Stimulated activated effector memory CD8-positive, alpha-beta T cell treated with anti-CD3 and anti-CD28 coated beads, Interleukin-12 subunit alpha, Interleukin-12 subunit beta, amount 100 ng/mL, for 72 hours (primary cell): ENCODE measurements around the gene ANXA2.

Experiments used
- ATAC-seq: fragments of 150-1000 bp; cut with Tn5 transposase; 2 replicates; pipeline ENCODE4 v1.10.0; 2021
- DNase-seq, 2 donors: peaks; one replicate each; pipeline ENCODE4 v3.0.0; 2021 to 2022; ENCODE audit warnings: low spot score in 2 of 2
- H3K27ac Mint-ChIP-seq: one replicate; pipeline ENCODE4 v1.8.0; 2022; ENCODE audit warnings: mild to moderate bottlenecking, mixed read lengths
- H3K36me3 Mint-ChIP-seq: one replicate; pipeline ENCODE4 v1.8.0; 2022; ENCODE audit warnings: mild to moderate bottlenecking, mixed read lengths
- H3K4me1 Mint-ChIP-seq: one replicate; pipeline ENCODE4 v1.8.0; 2022; ENCODE audit warnings: mixed read lengths
- H3K4me3 Mint-ChIP-seq: one replicate; pipeline ENCODE4 v1.8.0; 2022; ENCODE audit warnings: mild to moderate bottlenecking, mixed read lengths
- H3K9me3 Mint-ChIP-seq: one replicate; pipeline ENCODE4 v1.8.0; 2022; ENCODE audit warnings: mixed read lengths

ANXA2 gene

GRCh38 chr15:60397772-60398445, at the start of gene ANXA2:
TSS of gene ANXA2 (minus strand) at chr15:60397986. CDS start at chr15:60386075, 11,911 bp downstream.
- peaks cover 55% of the 10 kb centered on the region for H3K4me1 Mint-ChIP-seq
- H3K4me3 Mint-ChIP-seq = peak within 1 kb of the TSS; percentile 90
- peaks cover 58% of the 10 kb centered on the region for H3K36me3 Mint-ChIP-seq
- ATAC-seq (peak; percentile 88), DNase-seq (peak; percentile 69 to 89)
- H3K9me3 Mint-ChIP-seq = no peaks in the 10 kb centered on the region
- H3K27ac Mint-ChIP-seq = peak within 1 kb of the TSS; percentile 95

GRCh38 chr15:60444289-60444912, 46.6 kb upstream of the ANXA2 start:
- no peak for DNase-seq
- Mint-ChIP-seq H3K4me1 (no peaks in the 10 kb centered on the region), H3K27ac (no peak overlapping the region), H3K9me3 (no peaks in the 10 kb centered on the region), H3K4me3 (no peak overlapping the region), H3K36me3 (peaks cover 56% of the 10 kb centered on the region)
- no peak for ATAC-seq

DNA sequence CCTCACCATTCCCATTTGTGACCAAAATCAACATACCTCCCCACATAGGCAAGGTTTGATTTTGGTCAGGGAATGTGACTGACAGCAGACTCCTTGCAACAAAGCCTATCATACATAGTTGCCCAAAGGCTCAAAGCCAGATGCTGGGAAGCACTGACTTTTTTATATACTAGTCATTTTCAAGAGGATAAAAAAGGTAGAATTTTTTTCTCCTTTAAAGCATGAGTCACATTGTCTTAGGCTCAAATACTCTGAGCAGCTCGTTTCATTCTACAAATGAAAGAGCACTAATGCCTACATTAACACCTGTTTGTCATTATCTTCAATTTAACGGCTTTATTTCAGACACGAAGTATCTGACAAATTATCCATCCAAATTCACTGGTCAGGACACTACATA, 45.0 kb upstream of the ANXA2 start:
- no peaks in the 10 kb centered on the region for H3K4me1 Mint-ChIP-seq
- DNase-seq (no peak), ATAC-seq (no peak)
- H3K36me3 Mint-ChIP-seq = peaks cover 54% of the 10 kb centered on the region
- no peak overlapping the region for H3K4me3 Mint-ChIP-seq
- H3K9me3 Mint-ChIP-seq = no peaks in the 10 kb centered on the region
- no peak overlapping the region for H3K27ac Mint-ChIP-seq

DNA sequence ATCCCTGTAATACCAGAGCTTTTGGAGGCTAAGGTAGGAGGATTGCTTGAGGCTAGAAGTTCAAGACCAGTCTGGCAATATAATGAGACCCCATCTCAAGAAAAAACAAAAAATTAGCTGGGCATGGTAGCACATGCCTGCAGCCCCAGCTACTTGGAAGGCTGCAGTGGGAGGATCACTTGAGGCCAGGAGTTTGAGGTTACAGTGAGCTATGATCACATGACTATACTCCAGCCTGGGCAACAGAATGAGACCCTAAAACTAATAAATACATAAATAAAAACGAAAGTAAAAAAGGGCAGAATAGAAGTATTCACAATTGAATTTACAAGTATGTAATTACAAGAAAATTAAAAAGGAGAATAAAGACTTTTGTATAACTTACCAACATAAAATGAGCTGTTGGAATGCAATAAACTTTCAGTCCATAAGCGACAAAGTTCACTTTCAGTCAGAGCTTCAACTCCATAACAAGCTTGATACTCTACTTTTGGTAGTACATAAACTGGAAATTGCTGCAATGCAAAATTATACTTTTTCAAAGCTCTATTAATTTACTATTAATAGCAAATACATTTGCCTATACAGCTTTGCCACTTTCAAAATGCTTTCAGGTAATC, 44.4 kb upstream of the ANXA2 start:
- no peak overlapping the region for H3K27ac Mint-ChIP-seq
- no peak for ATAC-seq
- no peaks in the 10 kb centered on the region for H3K9me3 Mint-ChIP-seq

DNA sequence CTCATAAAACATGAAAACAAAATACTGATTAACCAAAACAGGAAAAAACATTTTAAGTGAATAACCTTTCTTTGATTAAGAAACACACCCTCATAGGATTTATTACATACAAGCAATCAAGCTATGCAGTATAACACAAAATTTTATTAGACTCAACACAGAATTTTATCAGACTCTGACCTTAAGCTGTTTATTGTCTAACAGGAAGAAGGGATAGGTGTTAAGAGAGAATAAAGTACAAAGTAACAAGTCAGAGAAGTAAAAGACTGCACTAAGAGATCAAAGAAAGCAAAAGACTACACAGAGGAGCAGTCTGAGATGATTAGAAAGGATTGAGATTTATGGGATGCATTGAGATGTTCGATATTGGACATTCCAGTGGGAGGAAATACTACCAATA, 43.5 kb upstream of the ANXA2 start:
- ATAC-seq (no peak), DNase-seq (no peak)
- H3K27ac Mint-ChIP-seq = peak overlapping the region; percentile 48
- H3K4me1 Mint-ChIP-seq = no peaks in the 10 kb centered on the region
- peaks cover 49% of the 10 kb centered on the region for H3K36me3 Mint-ChIP-seq
- no peak overlapping the region for H3K4me3 Mint-ChIP-seq
- no peaks in the 10 kb centered on the region for H3K9me3 Mint-ChIP-seq

More for the DNA sequence above, 44.4 kb upstream of the ANXA2 start:
- H3K4me1 Mint-ChIP-seq = no peaks in the 10 kb centered on the region
- no peak overlapping the region for H3K4me3 Mint-ChIP-seq
- H3K36me3 Mint-ChIP-seq = peaks cover 49% of the 10 kb centered on the region
- DNase-seq = no peak

- DNase-seq = no peak
- H3K9me3 Mint-ChIP-seq = no peaks in the 10 kb centered on the region
- H3K36me3 Mint-ChIP-seq = peaks cover 60% of the 10 kb centered on the region
- H3K4me1 Mint-ChIP-seq = no peaks in the 10 kb centered on the region
- no peak overlapping the region for H3K4me3 Mint-ChIP-seq
- H3K27ac Mint-ChIP-seq = no peak overlapping the region
- no peak for ATAC-seq
These were observed 40.9 kb upstream of the ANXA2 start for GRCh38 chr15:60438646-60439045.

DNA sequence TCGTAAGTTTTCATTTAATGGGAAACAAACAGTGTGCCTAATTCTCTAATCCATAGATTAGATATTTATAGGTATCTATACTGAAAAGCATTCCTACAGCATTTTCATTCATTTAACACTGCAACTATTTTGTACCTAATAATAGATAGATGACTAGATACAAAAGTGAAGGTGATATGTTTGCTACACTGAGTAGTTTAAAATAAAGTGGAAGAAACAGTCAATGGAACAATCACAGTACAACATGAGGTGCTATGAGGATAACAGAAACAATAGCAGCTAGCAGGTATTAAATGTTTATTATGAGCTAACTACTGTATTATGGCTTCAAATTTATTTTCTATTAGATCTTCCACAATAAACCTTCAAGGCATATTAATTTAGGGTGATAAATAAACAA, 31.1 kb upstream of the ANXA2 start:
- DNase-seq = no peak
- Mint-ChIP-seq H3K4me3 (no peak overlapping the region), H3K36me3 (peaks cover 65% of the 10 kb centered on the region), H3K27ac (no peak overlapping the region), H3K4me1 (no peaks in the 10 kb centered on the region), H3K9me3 (no peaks in the 10 kb centered on the region)
- no peak for ATAC-seq

GRCh38 chr15:60426870-60427508, 29.2 kb upstream of the ANXA2 start:
- Mint-ChIP-seq H3K36me3 (peaks cover 68% of the 10 kb centered on the region), H3K4me3 (no peak overlapping the region), H3K27ac (no peak overlapping the region), H3K9me3 (no peaks in the 10 kb centered on the region), H3K4me1 (no peaks in the 10 kb centered on the region)
- DNase-seq = no peak
- ATAC-seq = no peak

DNA sequence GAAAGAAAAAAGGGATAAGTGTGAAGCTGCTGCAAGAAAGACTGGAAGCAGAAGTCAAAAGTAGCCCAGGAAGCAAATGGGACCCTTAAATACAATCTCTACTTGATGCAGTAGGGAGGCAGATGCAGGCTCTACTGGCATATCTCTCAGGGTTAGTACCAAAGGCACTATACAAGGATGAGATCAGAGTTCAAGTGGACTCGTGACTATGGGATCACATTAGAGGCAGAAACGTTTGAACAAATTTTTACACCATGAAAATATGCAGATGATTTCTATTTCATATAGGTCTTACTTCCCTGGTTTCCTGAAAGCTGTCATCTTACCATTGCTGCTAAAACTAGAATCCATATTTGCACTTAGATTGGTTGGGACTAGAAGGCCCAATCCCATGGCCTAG, 27.7 kb upstream of the ANXA2 start:
- Mint-ChIP-seq H3K4me3 (no peak overlapping the region), H3K36me3 (peaks cover 54% of the 10 kb centered on the region), H3K9me3 (no peaks in the 10 kb centered on the region), H3K27ac (peak overlapping the region; percentile 6), H3K4me1 (peaks cover 2% of the 10 kb centered on the region)
- no peak for DNase-seq
- no peak for ATAC-seq

DNA sequence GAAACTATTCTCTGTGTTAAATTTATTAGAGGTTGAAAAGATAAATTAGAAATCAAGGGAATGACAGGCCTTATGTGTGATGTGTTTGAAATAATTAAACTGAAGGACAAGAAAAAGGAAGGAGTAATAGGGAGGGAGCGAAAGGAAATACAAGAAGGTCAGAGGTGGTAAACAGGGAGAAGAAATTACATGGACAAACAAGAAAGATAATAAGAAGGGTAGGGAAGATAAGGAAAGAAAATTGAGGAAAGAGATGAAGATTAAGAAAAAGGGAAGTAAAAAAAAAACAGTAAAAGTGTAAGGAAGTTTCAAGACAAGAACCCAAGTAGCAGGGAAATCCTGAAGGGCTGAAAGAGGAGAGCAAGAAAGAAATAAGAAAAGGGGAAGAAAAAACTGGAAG, 26.2 kb upstream of the ANXA2 start:
- Mint-ChIP-seq H3K4me3 (no peak overlapping the region), H3K27ac (no peak overlapping the region), H3K4me1 (peaks cover 8% of the 10 kb centered on the region), H3K36me3 (peaks cover 46% of the 10 kb centered on the region), H3K9me3 (no peaks in the 10 kb centered on the region)
- DNase-seq (no peak), ATAC-seq (no peak)

DNA sequence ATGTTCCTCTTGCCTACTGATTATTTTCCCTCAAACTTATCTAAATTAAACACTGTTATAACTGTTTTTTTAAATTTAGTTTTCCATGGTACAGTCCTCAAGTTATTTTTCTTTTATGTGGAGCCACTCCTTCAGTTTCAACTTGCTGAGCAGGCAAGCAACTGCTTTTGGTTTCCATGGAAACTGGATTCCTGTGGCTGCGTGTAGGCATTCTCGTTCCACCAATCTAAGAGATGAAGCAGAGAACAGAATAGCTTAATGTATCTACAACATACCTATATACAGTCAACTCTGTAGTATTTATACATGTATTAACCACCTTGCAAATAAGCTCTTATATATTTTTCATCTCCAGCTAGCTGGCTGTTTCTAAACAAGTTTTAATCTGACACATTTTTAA, 25.8 kb upstream of the ANXA2 start:
- peaks cover 8% of the 10 kb centered on the region for H3K4me1 Mint-ChIP-seq
- DNase-seq (no peak), ATAC-seq (no peak)
- no peaks in the 10 kb centered on the region for H3K9me3 Mint-ChIP-seq
- H3K36me3 Mint-ChIP-seq = peaks cover 45% of the 10 kb centered on the region
- no peak overlapping the region for H3K27ac Mint-ChIP-seq
- no peak overlapping the region for H3K4me3 Mint-ChIP-seq

DNA sequence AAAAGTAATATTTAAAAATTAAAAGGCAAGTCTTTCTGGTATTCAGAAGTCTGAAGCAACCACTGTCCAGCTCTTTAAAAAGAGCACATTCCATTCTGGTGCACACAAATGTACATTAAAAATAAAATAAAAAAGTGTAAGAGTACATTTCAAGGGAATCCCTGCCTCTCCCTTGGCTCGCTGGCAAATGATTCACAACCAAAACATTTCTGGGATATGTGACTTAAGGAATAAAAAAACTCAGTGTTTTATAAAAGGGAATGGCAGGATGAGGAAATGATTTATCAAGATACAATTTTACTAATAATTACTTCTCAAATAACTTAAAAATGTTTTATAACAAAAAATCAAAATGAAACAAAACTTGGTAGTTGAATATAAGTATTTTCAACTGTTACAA, 23.8 kb upstream of the ANXA2 start:
- ATAC-seq = no peak
- no peak overlapping the region for H3K27ac Mint-ChIP-seq
- peaks cover 8% of the 10 kb centered on the region for H3K4me1 Mint-ChIP-seq
- no peak overlapping the region for H3K4me3 Mint-ChIP-seq
- no peaks in the 10 kb centered on the region for H3K9me3 Mint-ChIP-seq
- peaks cover 28% of the 10 kb centered on the region for H3K36me3 Mint-ChIP-seq
- DNase-seq = no peak

GRCh38 chr15:60420203-60420716, 22.5 kb upstream of the ANXA2 start:
- DNase-seq (no peak), ATAC-seq (no peak)
- Mint-ChIP-seq H3K36me3 (peaks cover 28% of the 10 kb centered on the region), H3K4me1 (peaks cover 8% of the 10 kb centered on the region), H3K27ac (no peak overlapping the region), H3K4me3 (no peak overlapping the region), H3K9me3 (no peaks in the 10 kb centered on the region)

- Mint-ChIP-seq H3K4me1 (peaks cover 8% of the 10 kb centered on the region), H3K4me3 (no peak overlapping the region), H3K36me3 (peaks cover 23% of the 10 kb centered on the region), H3K9me3 (no peaks in the 10 kb centered on the region), H3K27ac (no peak overlapping the region)
- no peak for ATAC-seq
- DNase-seq = no peak
These were observed 22.0 kb upstream of the ANXA2 start for GRCh38 chr15:60419753-60420152.

DNA sequence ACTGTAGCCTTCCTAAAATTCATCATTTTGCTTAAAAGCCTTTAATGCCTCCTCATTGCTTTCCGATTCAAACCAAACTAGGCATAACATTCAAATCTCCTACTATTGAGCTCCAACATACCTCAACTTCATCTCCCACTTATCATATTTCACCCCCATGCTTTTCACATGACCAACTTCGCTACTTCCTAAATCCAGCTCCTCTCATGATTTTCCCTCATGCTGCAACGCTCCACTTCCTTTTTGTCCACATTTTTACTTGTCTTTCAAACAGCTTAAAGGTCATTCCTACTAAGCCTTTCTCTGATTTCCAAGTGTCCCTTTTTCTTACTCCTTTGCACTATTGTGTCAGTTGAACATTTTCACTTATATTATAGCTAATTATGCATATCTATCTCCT, 20.3 kb upstream of the ANXA2 start:
- no peak for ATAC-seq
- no peak overlapping the region for H3K4me3 Mint-ChIP-seq

More for the DNA sequence above, 20.3 kb upstream of the ANXA2 start:
- H3K4me1 Mint-ChIP-seq = peaks cover 8% of the 10 kb centered on the region
- DNase-seq = no peak
- H3K36me3 Mint-ChIP-seq = peaks cover 12% of the 10 kb centered on the region
- H3K27ac Mint-ChIP-seq = no peak overlapping the region
- H3K9me3 Mint-ChIP-seq = no peaks in the 10 kb centered on the region
